Activated CD8-positive, alpha-beta memory T cell treated with anti-CD3 and anti-CD28 coated beads for 4 hours (primary cell): Measurements from ENCODE around the gene PLD1.
"Not testable (repeated sequence)": the region's sequence is repeated elsewhere in the genome, so short reads cannot be mapped to it uniquely, and the experiment has no call there.

Source experiments
- DNase-seq, 2 donors: peaks; one replicate each; pipeline ENCODE4 v3.0.0-alpha.2; 2020; ENCODE audit warnings: low read depth in 2 of 2

PLD1 gene

DNA sequence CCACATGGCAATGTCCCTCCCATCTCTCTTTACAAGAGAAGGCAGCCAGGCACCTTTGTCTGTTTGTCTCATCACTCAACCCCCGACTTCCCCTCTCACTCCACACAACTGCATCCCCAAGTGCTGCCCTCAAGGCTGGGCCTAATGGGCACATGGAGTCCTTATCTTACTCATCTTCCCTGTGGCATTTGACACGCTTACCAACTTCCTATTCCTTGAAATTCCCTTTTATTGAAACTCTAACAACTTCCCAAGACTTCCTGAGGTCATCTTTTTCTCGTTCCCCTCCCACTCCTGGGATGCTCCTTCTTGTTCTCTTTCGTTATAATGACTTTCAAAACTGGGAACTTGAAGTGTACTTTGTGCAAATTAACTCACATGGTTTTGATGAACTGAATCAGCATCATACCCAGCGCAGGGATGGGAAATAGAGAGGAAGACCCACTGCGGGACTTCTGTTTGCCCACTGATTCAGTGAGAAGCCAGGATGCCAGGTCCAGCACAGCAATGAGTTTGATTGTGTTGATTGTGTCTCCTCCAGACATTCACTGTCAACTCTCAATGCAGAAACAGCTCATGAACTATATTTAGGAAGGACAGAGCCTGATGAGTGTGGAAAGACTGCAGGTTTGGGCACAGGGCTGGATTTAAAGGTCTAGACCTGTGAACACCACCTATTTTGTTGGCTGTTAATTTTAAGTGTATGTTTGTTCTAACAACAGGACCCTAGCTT lies 245.4 kb downstream of the PLD1 start:
- DNase-seq = no peak

- DNase-seq = no peak
Observed at GRCh38 chr3:171563298-171563697, 247.0 kb downstream of the PLD1 start.

GRCh38 chr3:171562459-171562858 lies 247.8 kb downstream of the PLD1 start:
- not testable (repeated sequence) for DNase-seq

- no peak for DNase-seq
Observed at GRCh38 chr3:171561596-171562323, 248.5 kb downstream of the PLD1 start.

DNA sequence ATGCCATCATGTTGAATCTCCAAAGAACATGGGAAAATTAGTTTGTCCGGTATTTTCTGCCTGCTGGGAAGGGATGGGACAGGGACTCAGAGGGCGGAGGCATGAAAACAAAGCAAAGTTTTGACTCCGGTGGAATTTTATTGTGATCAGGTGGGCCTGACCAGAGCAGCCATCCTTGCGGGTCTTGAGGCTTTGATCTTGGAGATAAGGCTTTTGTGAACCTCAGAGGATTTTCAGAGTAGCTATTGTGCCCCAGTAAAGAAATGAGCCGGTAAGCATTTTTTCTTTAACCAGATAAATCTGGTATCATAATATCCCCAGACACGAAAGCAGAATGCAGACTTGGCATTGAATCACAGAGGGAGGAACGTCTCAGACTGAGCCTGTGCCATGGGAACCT lies 250.7 kb downstream of the PLD1 start:
- DNase-seq = no peak

- no peak for DNase-seq
Observed at GRCh38 chr3:171558188-171558696, 252.0 kb downstream of the PLD1 start.

GRCh38 chr3:171557173-171557572 lies 253.1 kb downstream of the PLD1 start:
- DNase-seq = no peak

- DNase-seq = no peak
Observed at GRCh38 chr3:171556574-171557145, 253.6 kb downstream of the PLD1 start.

- DNase-seq = no peak
Observed at GRCh38 chr3:171556148-171556547, 254.1 kb downstream of the PLD1 start.

DNA sequence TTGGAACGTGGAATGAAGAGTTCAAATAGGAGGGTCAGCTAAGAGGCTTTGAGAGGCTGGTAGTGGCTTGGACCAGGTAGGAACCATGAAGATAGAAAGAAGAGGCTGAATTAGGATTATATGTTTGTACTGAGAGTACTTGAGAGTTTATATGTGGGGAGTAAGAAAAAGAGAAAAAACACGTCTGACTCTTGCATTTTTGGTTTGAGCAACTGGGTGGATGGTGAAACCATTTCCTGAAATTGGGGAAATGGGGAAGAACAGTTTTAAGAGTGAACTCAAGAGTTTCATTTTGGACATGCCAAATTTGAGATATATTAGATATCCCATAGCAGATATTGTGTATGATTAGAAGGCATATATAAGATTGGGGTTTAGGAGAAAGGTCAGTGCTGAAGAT lies 257.2 kb downstream of the PLD1 start:
- no peak for DNase-seq

DNA sequence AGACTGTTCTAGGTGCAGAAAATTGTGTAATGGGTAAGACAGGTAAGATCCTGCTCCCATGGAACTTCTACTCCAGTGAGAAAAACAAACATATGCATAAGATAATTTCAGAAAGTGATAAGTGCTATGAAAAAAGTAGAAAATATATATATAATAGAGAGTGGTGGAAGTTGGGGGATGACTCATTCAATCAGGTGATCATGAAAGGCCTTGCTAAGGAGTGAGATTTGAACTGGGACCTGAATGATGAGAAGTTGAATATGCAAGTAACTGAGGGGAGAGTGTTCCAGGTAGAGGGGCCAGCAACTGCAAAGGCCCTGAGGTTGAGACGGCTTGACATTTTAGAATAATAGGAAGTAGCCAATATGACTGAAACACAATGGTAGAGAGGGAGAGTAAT lies 257.8 kb downstream of the PLD1 start:
- DNase-seq = no peak

GRCh38 chr3:171551296-171551695 lies 259.0 kb downstream of the PLD1 start:
- DNase-seq = no peak
